ENCODE measurements around the gene TOPORS.
"Not testable (repeated sequence)": the region's sequence is repeated elsewhere in the genome, so short reads cannot be mapped to it uniquely, and the experiment has no call there.

The TOPORS gene

DNA sequence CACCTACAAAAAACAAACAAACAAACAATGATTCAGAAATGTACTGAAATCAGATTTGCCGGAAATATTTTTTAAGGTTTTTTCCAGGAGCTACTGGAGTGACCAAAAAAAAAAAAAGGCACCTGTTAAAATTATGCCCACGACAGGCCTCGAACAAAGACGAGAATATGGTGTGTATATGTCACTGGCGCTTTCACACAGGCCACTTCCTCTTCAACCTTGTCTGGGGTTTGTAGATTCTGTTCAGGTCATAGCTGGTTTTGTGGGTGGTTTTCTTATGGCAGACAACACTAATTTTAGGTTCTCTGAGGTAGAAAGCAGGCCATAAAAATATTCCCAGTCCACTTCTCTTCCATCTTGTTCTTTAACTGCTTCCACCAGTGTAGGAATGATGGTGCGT, 13.6 kb upstream of the TOPORS start:
- no peak for DNase-seq

DNA sequence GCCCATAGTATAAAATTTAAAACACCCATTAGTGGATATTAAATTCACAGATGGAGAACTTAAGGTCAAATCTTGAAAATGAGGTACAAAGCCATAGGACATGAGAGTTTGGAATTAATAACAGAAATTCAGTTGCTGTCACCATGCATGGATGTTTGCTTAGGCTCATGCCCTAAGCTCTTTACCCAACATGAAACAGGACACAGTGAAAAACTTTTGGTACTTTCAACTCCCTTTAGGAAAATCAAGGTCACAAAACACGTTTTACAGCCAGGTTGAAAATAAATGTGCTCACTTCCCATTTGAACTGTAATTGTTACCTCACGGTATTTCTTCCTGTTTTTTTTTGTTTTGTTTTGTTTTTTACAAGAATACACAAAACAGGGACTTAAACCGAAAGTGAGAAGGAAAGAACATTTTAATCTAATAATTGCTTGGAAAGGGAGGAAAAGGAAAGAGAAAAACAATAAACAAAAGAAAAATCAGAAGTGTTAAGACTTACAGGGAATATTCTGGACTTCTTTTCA, 6.1 kb upstream of the TOPORS start:
- no peak for DNase-seq

DNA sequence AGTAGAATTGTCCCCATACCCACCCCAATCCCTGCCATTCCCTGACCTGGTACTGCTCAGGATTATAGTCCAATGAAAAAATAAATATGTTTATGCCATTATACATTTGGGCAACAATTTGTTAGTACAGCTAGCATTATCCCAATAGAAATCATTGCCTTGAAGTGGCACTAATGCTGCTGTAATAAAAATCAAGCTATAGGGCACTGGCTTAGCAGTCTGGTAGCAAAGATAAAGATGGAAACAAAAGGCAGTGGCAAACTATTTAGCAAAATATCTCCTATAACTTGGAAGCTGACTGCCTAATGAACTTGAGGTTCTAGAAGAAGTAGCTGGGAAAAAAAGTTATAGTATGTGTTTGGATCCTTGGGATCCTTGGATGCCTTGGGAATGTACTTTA, 2.2 kb upstream of the TOPORS start:
- no peak for DNase-seq

DNA sequence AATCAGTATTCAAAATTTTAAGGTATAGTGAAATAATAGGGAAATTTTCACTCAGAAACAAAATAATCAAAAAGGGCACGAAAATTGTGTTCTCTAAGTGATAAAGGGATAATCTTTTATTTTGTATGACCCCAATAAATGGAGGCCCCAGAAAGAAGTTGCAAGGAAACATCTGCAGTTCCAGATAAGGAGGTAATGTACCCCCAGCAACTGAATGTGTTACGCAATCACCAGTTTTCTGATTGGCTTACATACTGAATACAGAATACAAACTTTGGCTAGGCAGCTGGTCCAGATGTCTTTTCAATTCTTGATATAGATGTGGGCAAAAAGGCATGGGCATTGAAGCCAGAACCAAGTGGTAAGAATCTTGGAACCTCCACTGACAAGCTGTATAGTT, 1.7 kb upstream of the TOPORS start:
- no peak for DNase-seq

DNA sequence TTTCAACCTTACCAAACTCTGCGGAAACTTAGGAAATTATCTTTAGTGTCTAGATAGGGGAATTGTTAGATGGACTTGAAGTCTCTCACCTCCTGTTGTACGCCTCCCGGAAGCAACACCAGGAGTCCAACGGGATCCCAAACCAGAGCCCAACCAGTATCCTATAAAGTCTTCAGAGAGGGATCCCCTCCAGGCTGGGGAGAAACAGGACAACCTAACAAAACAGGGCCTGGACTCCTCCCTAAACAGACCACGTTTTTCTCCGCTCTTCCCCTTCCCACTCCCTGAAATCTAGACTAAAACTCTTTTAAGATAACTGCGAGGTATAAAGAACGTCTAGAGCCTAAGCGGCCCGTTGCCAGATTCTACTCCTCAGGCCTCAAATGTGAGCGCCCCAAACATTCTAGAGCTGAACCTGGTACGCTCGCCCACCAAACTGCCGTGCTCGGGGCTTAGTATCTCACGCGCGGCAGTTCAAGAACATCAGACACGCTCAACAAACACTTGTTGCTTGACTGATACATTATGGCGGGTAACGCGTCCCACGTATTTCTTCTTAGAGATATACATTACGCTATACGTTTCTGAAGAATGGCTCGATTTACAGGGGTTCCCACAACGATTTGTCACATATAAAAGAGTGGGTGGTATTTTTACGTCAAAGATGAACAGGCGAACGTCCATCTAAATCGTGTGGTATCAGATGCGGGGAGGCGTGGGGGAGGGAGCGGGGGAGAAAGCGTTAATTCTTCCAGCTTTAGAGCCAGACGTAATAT, 922 bp downstream of the TOPORS start:
- peak; percentile 58 for DNase-seq

DNA sequence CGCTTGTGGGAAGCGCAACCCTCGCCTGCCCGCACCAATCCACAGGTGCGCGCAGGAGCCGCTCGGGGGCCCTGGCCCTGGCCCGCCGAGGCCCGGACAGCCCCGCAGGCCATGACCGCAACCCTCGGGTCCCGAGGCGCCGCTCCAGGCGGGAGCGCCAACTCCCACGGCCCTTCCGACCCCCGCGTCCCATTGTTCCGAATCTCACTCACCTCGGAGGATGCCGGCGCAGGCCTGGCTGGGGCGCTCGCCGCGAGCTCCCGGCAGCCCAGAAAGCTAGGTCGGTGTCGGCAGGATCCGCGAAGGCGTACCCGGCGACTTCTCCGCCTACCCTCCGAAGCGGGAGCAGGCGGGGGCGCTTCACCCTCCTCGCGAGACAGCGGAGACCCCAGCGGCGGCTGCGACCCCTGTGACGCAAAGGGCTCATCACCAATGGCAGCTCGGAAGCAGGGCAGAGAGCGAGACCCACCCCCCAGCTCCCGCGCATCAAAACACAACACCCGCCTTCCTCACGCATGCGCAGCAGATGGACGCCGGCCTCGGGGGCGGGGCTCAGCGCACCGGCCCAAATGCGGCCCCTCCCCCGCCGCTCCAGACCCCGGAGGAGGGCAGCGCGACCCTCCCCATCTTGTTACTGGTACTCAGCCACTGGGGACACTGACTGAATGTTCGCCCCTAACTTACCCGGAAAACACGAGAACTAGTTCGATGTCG, 1.7 kb downstream of the TOPORS start:
- DNase-seq: peak; percentile 93

DNA sequence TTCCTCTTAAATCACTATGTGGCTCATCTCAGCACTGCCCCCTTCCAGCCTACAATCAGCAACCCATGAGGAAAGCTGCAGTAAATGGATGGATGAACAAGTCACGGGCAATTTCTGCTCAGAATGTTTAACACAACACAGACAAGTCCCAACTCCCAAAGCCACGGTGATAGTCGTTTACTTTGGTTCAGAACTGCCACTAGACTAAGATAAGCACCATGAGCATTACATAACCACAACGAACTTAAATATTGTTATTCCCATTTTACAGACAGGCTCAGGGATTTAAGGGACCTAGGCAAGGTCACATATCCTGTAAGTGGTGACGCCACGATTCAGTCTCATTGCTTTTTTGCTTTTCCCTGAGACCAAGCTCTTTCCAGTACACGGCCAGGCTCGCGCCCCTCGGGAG, 2.2 kb downstream of the TOPORS start:
- peak; percentile 20 for DNase-seq

DNA sequence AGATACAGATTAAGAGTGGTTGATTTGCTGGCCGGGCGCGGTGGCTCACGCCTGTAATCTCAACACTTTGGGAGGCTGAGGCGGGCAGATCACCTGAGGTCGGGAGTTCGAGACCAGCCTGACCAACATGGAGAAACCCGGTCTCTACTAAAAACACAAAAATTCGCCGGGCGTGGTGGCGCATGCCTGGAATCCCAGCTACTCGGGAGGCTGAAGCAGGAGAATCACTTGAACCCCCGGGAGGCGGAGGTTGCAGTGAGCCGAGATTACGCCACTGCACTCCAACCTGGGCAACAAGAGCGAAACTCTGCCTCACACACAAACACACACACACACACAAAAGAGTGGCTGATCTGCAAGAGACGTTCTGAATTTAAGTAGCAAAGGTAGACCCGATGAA, 4.2 kb downstream of the TOPORS start:
- not testable (repeated sequence) for DNase-seq

DNA sequence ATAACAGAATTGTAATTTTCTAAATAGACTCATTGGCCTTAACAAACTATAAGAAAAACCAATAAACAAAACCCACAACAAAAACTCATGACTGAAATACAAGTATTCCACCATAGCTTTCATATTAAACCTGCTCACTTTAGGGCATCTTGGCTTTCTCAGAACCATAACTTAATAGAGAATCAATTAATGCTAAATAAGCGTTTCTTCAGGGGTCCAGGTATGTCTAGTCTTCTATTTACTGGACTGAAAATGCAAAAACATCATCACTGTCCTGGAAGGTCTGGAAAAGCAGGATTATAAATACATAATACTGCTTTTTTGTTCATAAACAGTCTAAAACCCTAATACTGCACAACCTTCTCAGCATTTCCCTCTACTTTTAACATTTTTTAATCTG, 6.5 kb downstream of the TOPORS start:
- no peak for DNase-seq

DNA sequence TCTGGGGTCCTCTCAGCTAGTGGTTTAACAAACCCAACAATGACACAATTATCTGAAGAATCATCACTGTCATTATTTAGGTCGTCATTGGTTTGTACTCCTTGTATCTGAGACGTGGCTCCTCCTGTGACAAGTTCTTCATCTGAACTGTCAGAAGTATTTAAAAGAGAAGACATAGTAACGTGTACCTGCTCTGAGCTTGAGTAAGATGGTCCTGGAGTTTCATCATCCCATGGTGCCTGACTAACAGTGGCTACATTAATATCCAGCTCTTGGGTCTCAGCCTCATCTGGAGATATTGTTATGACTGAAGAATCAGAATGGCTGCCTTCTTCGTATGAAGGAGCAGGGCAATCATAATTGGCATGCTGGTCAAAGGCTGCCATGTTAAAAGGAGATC, 9.3 kb downstream of the TOPORS start:
- DNase-seq: no peak

DNA sequence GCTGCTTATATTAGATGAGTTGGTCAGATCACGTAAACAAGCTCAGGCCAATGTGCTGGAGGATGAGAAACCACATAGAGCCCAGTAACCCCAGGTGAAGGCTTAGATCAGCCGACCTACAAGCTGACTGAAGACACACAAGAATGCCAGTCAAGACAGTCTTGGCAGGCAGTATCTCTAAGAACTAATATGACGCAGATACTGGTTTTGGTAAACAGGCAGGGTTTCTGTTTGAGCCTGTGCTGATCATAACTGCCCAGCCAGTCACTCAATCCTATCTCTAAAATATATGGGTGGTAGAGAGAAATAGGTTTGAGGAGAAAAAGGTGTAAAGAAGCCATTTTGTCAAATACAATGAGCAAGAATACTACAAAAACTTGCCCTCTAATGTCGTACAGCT, 18.6 kb downstream of the TOPORS start:
- no peak for DNase-seq

DNA sequence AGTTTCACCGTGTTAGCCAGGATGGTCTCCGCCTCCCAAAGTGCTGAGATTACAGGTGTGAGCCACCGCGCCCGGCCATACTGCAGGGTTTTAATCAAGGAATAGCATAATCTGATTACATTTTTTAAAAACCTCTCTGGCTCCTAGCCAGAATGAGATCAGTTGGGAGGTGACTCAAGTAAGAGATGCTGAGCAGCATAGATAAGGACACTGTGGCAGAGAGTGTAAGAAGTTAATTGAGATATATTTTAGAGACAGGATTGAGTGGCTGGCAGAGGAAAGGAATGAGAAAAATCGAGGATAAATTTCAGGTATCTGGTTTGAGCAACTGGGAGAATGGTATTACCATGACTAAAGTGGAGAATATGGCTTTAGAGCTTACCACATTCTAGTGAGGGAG, 19.1 kb downstream of the TOPORS start:
- no peak for DNase-seq

DNA sequence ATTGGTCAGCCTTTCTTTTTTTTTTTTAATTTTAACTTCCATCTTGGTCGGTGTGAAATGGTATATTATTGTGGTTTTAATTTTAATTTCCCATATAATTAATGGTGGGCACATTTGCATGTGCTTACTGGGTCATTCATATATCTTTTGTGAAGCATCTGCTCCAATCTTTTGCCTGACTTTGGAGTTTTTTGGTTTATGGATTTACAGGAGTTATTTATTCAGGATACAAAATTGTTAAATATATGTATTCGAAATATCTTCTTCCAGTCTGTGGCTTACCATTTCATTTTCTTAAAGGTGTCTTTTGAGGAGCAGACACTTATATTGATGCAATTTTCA, 25.7 kb downstream of the TOPORS start:
- no peak for DNase-seq

DNA sequence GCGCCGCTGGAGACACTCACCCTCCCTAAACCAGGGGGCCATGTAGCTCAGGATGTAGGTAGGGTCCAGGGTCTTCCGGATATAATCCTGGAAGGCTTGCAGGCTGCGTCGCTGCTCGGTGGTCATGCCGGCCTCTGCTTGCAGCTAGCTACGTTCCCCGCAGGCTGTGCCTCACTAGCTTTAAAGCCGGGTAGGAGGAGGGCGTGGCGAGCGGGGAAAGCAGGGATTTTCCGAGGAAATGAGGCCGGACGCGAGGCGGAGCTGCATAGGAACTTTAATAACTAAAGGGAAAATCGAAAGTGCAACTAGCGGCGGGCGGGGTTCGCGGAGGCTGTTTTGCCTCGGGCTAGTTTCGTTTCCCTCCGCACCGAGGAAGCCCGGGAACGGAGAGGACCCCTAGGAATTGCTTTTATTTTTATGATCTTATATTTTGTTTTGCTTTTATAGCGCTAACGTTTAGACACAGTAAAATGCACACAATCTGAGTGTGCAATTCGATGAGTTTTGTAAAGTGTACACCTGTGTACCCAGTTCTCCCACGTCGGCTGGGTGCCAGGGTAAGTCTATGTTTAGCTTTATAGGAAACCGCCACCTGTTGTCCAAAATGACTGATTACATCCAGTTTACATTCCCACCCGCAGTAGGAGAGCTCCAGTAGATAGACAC, 26.2 kb downstream of the TOPORS start, which contains the start of gene RIGI:
Gene RIGI (minus strand): TSS at position 156 of the 666 bp plus-strand sequence. CDS start 30 bp downstream, at position 126.
- DNase-seq: peak; percentile 90

DNA sequence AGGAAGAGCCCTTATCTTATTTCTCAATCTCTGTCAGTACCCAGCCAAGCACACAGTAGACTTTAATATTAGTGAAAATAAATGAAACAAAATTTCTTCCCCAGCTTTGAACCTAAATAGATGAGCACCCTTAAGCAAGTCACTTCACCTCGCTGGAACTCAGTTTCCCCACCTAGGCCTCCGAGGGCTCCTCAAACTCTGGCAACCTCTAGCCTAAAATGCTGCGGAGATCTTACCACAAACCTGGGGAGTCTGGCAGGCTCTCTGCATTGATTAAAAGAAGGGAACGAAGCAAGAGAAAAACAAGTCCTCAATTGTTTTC, 26.7 kb downstream of the TOPORS start:
- DNase-seq: no peak

DNA sequence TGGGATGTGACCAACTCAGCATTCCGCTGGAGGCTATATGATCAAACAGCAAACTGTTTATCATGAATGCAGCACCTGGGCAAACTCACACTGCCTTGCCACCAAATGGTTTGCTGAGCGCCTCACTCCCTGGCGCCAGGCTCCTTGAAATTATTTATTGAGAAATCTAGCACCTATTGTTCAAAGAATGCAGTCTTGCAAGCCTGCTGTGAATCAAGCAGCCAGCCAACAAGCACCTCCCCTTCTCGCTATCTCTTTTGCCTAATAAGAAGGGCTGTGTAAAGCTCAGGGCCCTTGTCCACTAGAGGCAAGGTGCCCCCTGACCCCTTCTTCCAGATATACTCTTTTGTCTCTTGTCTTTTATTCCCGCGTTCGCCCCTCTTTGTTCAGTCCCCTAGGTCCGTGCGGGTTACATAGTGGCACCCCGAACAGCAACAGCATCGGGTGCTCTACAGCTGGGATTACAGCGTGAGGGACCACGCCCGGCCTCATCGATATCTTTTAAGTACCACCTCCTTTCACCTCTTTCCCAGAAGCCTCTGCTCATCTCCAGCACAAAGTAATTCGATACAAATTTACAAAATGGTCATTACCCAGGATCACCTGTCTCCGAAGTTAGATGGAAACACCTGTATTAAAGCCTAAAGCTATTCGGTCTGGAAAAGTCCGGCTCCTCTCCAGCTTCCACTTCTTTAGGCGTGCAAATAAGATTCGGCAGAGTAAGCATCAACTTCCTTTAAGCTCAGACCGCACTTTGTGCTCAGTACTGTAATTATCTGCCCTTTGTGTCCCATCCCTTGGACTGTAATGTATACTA, 27.3 kb downstream of the TOPORS start:
- no peak for DNase-seq

DNA sequence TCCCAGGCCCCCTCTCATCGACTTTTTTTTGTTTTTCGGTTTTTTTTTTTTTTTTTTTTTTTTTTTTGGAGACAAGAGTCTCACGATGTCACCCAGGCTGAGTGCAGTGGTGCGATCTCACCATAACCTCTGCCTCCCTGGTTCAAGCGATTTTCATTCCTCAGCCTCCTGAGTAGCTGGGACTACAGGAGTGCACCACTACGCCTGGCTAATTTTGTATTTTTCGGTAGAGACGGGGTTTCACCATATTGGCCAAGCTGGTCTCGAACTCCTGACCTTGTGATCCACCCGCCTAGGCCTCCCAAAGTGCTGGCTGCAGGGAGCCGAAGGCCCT, 27.9 kb downstream of the TOPORS start:
- not testable (repeated sequence) for DNase-seq

DNA sequence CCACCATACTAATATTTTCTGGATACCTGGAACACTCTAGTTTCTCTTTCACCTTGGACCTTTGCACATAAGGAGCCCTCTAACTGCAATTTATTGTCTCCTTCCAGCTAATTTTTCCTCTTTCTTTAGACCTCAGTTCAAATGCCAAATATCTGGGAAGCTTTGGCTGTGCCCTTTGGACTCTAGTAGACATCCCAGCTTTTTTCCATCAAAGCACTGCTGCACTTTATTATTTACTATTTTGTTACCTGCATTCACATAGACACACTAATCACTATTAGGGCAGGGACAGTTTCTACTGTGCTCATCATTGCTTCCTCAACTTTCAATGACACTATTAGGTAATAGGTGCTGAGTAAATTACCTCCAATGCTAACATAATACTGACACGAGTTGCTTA, 28.5 kb downstream of the TOPORS start:
- no peak for DNase-seq

DNA sequence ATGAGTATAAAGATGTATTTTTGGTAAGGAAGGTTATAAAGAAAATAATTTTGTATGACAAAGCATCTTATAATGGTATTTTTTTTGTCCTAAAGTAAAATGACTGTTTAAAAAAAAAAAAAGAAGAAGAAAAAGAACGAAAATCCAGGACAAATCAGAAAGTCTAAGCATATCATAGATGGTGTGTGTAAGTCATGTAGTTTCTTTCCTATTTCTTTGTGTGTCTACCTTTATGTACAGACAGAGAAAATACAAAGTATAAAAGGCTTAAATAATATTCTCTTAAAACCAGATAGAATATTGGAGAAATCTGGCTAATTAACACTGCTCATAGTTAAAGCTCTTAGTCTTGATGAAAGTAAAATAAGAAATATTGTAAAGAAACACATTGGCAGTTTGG, 34.1 kb downstream of the TOPORS start:
- no peak for DNase-seq

DNA sequence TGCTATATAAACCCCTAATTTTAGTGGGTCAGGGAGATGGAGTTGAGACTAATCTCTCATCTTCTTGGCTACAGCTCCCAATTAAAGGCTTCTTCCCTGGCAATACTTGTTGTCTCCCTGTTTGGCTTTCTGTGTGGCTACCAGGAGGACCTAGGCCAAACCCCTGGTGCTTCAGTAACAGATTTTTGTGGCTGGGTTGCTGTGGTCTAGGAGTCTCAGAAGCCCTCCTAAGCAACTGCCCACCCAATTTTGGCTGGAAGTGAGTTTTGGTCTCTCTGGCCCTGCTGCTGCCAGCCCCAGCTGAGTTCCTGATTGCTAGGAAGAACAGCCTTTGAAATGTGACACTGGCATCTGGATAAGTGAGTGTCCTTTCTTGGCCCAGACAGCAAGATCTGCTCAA, 36.1 kb downstream of the TOPORS start:
- no peak for DNase-seq

DNA sequence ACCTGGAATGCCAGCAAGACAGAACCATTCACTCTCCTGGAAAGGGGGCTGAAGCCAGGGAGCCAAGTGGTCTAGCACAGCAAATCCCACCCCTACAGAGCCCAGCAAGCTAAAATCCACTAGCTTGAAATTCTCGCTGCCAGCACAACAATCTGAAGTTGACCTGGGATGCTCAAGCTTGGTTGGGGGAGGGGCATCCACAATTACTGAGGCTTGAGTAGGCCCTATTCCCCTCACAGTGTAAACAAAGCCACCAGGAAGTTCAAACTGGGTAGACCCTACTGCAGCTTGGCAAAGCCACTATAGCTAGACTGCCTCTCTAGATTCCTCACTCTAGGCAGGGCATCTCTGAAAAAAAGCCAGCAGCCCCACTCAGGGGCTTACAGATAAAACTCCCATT, 43.7 kb downstream of the TOPORS start:
- no peak for DNase-seq

DNA sequence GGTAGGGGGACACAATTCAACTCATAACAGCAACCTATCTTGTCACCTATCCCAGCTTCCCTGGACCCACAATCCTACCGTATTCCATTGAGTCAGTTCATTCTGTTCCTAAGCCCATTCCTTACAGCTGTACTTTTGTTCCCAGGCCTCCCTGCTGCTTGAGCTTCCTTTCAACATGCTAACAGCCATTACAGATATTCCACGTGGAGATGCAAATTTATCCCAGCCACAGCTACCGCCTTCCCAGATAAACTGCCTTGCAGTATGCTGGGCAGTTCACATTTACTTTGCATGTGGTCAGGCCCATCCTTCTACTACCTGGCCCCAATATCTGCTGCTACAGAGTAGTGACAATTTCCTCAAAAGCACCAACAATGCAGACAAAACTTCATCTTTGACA, 49.4 kb downstream of the TOPORS start:
- no peak for DNase-seq

DNA sequence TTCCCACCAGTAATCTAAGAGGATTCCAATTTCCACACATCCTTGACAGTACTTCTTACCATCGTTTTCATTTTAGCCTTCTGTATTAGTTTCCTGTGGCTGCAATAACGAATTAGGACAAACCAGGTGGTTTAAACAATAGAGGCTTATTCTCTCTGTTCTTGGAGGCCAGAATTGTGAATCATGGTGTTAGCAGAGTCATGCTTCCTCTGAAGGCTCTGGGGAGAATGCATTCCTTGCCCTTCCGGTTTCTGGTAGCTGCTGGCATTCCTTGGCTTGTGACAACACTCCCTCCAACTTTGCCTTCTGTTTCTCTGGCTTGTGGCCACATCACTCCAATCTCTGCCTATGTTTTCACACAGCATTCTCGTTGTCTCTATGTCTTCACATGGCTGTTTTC, 49.9 kb downstream of the TOPORS start:
- peak; percentile 74 for DNase-seq

Data from fibroblast of skin of scalp (primary cell).